Body of pancreas (tissue), 4 donors: Measurements from ENCODE around the gene TOGARAM2. TPM values are rescaled to one million over a fixed set of nuclear protein-coding genes. Genes with fewer than 3 reads are reported as not detected.
A peak's percentile ranks its signal among the peaks of the same experiment; 100 is the strongest.

Experiments
- ATAC-seq: fragments of 150-250 bp; one replicate; pipeline ENCODE4 v1.9.1; 2016
- DNase-seq, 4 donors: peaks; one replicate each; pipeline ENCODE4 v3.0.0-alpha.2; 2019
- H3K27ac ChIP-seq, 4 donors: fragments of 200-600 bp; sonication (generic); 1 replicate in 3 of 4; 2 replicates in 1 of 4; pipeline versions ENCODE4 v1.5.1 to v1.6.1; 2016 to 2019; ENCODE audit warnings: mild to moderate bottlenecking in 1 of 4, mixed read lengths in 1 of 4, moderate library complexity in 1 of 4
- H3K27me3 ChIP-seq, 2 donors: fragments of 200-600 bp; sonication (generic); one replicate each; pipeline ENCODE4 v1.6.0; 2016; ENCODE audit warnings: mild to moderate bottlenecking in 1 of 2
- H3K36me3 ChIP-seq, 2 donors: fragments of 200-600 bp; sonication (generic); replicated peaks in 1 of 2; 2 replicates each; pipeline ENCODE4 v1.5.1; 2016; ENCODE audit warnings: low read depth in 2 of 2; ENCODE audit not compliant: insufficient read depth in 1 of 2
- H3K4me1 ChIP-seq: fragments of 200-600 bp; sonication (generic); one replicate; pipeline ENCODE4 v1.6.0; 2016
- H3K4me3 ChIP-seq, 2 donors: fragments of 200-600 bp; sonication (generic); 1 replicate in 1 of 2; 2 replicates in 1 of 2; pipeline ENCODE4 v1.5.1; 2016 to 2019
- H3K9me3 ChIP-seq, 3 donors: fragments of 200-600 bp; sonication (generic); 1 replicate in 2 of 3; 2 replicates in 1 of 3; pipeline ENCODE4 v1.5.1; 2016
- POLR2A ChIP-seq, 3 donors: fragments of 450-650 bp; IDR thresholded peaks; one replicate each; pipeline ENCODE4 v1.6.1; 2016; ENCODE audit warnings: antibody characterized with exemption in 3 of 3, mild to moderate bottlenecking in 2 of 3
- WGBS, 2 donors: methylation state at CpG; one replicate each; pipeline ENCODE4 v1.1.5; 2017; 5-methylcytosine and 5-hydroxymethylcytosine counted together
- intact Hi-C: fragments of 100-400 bp; cut with DNase I; formaldehyde crosslinking; loops from one replicate; pipeline ENCODE4 v1.15.1; 2023
- total RNA-seq, 2 donors: library from RNA; depleted of rRNA; stranded (reverse); fragments of >200 nt; gene quantifications; one replicate each; pipeline ENCODE4 v1.1.0, GENCODE V29; 2016
- TF ChIP-seq, protein P1 (sequence below), 7 experiments: fragments of 450-650 bp in 4 of 7; fragments of 200-600 bp in 3 of 7; sonication (generic) in 3 of 7; IDR thresholded peaks; one replicate each; pipeline ENCODE4 v1.5.1; 2016 to 2019; ENCODE audit warnings: antibody characterized with exemption in 7 of 7

Gene TOGARAM2
- total RNA-seq, 2 donors from 2014 or later: 0.26 TPM; not detected in 1

DNA sequence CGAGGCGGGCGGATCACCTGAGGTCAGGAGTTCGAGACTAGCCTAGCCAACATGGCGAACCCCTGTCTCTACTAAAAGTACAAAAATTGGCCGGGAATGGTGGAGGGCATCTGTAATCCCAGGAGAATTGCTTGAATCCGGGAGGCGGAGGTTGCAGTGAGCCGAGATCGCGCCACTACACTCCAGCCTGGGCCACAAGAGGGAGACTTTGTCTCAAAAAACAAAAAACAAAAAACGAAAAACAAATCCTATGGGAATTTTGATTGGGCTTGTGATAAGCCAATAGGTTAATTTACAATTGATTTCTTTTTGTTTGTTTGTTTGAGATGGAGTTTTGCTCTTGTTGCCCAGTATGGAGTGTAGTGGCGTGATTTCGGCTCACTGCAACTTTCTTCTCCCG lies 24.2 kb upstream of the TOGARAM2 start:
- Histone ChIP-seq H3K9me3 (no peaks in the 10 kb centered on the region), H3K4me3 (no peak overlapping the region), H3K27ac (no peak overlapping the region), H3K36me3 (no peaks in the 10 kb centered on the region), H3K27me3 (no peaks in the 10 kb centered on the region), H3K4me1 (peaks cover 4% of the 10 kb centered on the region)
- intact Hi-C loops: loop anchor here (5.0 kb wide), 1 partner anchor 240 kb away; no protein-coding TSS in a partner anchor
- DNase-seq: peak in 1 of 4 donors; percentile 29
- WGBS, 2 donors: 46 to 69% methylated on average over 13 to 15 of the region's 15 CpGs
- ATAC-seq: no peak
- TF ChIP-seq POLR2A (IDR thresholded peaks at IDR 0.05): no peak
- TF ChIP-seq, protein P1, sequence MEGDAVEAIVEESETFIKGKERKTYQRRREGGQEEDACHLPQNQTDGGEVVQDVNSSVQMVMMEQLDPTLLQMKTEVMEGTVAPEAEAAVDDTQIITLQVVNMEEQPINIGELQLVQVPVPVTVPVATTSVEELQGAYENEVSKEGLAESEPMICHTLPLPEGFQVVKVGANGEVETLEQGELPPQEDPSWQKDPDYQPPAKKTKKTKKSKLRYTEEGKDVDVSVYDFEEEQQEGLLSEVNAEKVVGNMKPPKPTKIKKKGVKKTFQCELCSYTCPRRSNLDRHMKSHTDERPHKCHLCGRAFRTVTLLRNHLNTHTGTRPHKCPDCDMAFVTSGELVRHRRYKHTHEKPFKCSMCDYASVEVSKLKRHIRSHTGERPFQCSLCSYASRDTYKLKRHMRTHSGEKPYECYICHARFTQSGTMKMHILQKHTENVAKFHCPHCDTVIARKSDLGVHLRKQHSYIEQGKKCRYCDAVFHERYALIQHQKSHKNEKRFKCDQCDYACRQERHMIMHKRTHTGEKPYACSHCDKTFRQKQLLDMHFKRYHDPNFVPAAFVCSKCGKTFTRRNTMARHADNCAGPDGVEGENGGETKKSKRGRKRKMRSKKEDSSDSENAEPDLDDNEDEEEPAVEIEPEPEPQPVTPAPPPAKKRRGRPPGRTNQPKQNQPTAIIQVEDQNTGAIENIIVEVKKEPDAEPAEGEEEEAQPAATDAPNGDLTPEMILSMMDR (IDR thresholded peaks at IDR 0.05): peak in 3 of 7 experiments; percentile 7 to 68 (median 46)

DNA sequence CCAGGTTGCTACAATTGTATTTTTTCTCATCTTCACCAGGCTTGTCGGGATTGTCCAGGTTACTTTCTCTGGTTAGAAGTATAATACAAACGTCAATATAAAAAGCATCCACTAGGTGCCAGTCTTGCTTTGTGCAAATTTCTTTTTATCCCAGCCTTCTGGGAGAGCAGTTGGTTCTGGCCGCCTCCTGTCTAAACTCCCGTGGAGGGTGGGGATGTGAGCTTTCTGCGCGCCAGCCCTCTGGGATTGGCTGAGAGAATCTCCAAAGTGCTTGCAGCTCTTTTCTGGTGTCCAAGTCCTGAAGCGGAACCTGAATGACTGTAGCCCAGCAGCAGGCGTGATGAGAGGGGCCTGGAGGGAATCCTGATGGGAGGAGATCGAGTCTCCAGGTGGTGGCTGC lies 22.4 kb upstream of the TOGARAM2 start:
- ATAC-seq (peak; percentile 76), DNase-seq (peak; percentile 41 to 64 (median 46))
- no peak for TF ChIP-seq POLR2A (IDR thresholded peaks at IDR 0.05)
- TF ChIP-seq, protein P1 (IDR thresholded peaks at IDR 0.05): peak; percentile 52 to 86 (median 73)
- H3K27ac ChIP-seq: no peak overlapping the region
- intact Hi-C loops: loop anchor here (5.0 kb wide), 1 partner anchor 239 kb away; no protein-coding TSS in a partner anchor
- 0 to 26% methylated on average over 5 to 9 of the region's 9 CpGs for WGBS, 2 donors
- H3K4me3 ChIP-seq: no peak overlapping the region
- no peaks in the 10 kb centered on the region for H3K27me3 ChIP-seq
- no peaks in the 10 kb centered on the region for H3K9me3 ChIP-seq
- peaks cover 4% of the 10 kb centered on the region for H3K4me1 ChIP-seq
- no peaks in the 10 kb centered on the region for H3K36me3 ChIP-seq

DNA sequence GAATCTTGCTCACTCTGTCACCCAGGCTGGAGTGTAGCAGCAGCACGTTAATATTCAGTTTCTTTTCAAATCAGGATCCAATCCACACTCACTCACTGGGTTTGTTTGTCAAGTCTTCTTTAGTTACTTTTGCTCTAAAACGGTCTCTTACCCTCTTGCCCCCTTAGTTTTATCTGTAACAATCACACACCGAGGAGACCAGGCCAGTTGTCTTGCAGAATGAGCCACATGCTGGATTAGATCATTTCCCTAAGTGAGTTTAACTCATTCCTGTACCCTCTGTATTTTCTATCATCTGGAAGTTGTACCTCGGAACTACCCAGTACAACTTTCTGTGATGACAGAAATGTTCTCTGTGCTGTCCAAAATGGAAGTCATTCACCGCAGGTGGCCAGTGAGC lies 20.7 kb upstream of the TOGARAM2 start:
- DNase-seq: no peak
- Histone ChIP-seq H3K36me3 (no peaks in the 10 kb centered on the region), H3K9me3 (no peaks in the 10 kb centered on the region), H3K4me3 (no peak overlapping the region), H3K4me1 (peaks cover 4% of the 10 kb centered on the region), H3K27ac (no peak overlapping the region), H3K27me3 (no peaks in the 10 kb centered on the region)
- no peak for ATAC-seq
- TF ChIP-seq POLR2A (IDR thresholded peaks at IDR 0.05): no peak
- TF ChIP-seq, protein P1 (IDR thresholded peaks at IDR 0.05): no peak
- intact Hi-C loops: no loop called here
- 42 to 48% methylated on average over 5 of the region's 5 CpGs for WGBS, 2 donors

DNA sequence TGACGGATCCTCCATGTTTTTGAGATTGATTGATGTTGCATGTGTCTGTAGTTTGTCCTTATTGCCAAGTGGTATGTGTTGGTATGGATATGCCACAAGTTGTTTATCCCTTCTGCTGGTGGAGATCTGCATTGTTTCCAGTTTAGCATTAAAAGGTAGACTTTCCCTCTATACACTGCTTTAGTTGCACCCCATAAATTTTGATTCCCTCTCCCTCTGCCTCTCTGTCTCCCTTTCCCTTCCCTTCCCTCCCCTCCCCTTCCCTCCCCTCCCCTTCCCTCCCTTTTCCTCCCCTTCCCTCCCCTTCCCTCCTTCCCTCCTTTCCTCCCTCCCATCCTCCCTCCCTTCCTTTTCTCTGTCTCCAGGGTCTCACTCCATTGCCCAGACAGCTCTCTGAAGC lies 18.6 kb upstream of the TOGARAM2 start:
- TF ChIP-seq, protein P1 (IDR thresholded peaks at IDR 0.05): no peak
- TF ChIP-seq POLR2A (IDR thresholded peaks at IDR 0.05): no peak
- Histone ChIP-seq H3K36me3 (no peaks in the 10 kb centered on the region), H3K27me3 (no peaks in the 10 kb centered on the region), H3K27ac (no peak overlapping the region), H3K4me1 (no peaks in the 10 kb centered on the region), H3K9me3 (no peaks in the 10 kb centered on the region), H3K4me3 (no peak overlapping the region)
- DNase-seq (no peak), ATAC-seq (no peak)
- 92 to 94% methylated on average over 1 of the region's 1 CpG for WGBS, 2 donors
- intact Hi-C loops: no loop called here

DNA sequence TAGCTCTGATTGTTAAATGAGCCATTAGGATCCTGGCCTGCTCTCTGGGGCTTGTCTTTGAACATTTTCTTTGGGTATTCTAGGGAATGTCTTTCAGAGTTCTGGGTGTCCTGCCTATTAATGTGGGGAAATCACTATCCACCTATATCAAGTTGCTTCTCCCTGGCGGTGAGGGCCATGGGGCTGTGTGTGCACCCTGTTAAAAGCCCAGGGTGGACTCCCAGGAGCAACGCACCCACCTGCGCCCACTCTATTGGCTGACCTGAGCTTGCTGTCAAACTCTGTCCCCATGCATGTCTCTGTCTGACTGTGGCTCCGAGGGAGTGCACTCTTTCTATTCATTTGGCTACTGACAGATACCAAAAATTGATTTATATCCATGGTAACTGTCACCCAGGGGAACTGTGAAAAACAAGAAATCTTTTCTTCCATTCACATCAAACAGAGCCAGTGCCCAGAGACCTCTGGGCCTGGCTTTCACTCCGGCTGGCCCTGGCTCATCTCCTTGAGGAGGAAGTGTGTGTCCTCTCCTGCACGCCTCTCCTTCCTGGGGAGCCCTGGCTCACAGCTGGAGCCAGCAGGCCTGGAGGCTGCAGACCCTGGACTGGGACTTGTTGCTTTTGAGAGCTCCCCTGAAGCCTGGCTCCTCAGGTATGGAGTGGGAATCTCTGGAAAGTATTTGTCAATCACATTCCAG lies 10.5 kb upstream of the TOGARAM2 start:
- no peak for ATAC-seq
- H3K27me3 ChIP-seq: no peaks in the 10 kb centered on the region
- no peak overlapping the region for H3K4me3 ChIP-seq
- H3K4me1 ChIP-seq: no peaks in the 10 kb centered on the region
- intact Hi-C loops: no loop called here
- no peaks in the 10 kb centered on the region for H3K9me3 ChIP-seq
- H3K27ac ChIP-seq: no peak overlapping the region
- no peak for TF ChIP-seq POLR2A (IDR thresholded peaks at IDR 0.05)
- TF ChIP-seq, protein P1 (IDR thresholded peaks at IDR 0.05): no peak
- no peaks in the 10 kb centered on the region for H3K36me3 ChIP-seq
- DNase-seq: no peak
- WGBS, 2 donors: 87 to 88% methylated on average over 4 to 6 of the region's 6 CpGs
